Measurements from ENCODE around the gene BRD2. TPM values are rescaled to one million over a fixed set of nuclear protein-coding genes. Genes with fewer than 3 reads are reported as not detected.

Gene BRD2
- total RNA-seq, 1 donor from 2014 or later, result 234 TPM

GRCh38 chr6:33015798-33016197 lies 47.4 kb downstream of the BRD2 start:
- no peak overlapping the region for H2AFZ ChIP-seq (ENCODE audit: low read depth, low read length)
- TF ChIP-seq CTCF (IDR thresholded peaks at IDR 0.05; ENCODE audit: insufficient read depth, low read depth, low read length), result no peak
- no peak for TF ChIP-seq EZH2 (IDR thresholded peaks at IDR 0.05; ENCODE audit: insufficient read depth, low read length)
- H3K79me2 ChIP-seq (ENCODE audit: insufficient read depth, low read length), result no peaks in the 10 kb centered on the region
- no peak overlapping the region for H3K27ac ChIP-seq (ENCODE audit: low read depth, low read length)
- H3K9ac ChIP-seq (ENCODE audit: low read length), result no peak overlapping the region
- no peaks in the 10 kb centered on the region for H3K4me1 ChIP-seq (ENCODE audit: insufficient read depth, low read length)
- H3K9me3 ChIP-seq (ENCODE audit: insufficient read depth, low read depth, low read length), result no peaks in the 10 kb centered on the region
- H3K27me3 ChIP-seq (ENCODE audit: insufficient read depth, low read length), result peaks cover 42% of the 10 kb centered on the region
- Mint-ChIP-seq H3K27ac (ENCODE audit: unreplicated experiment) (no peak overlapping the region), H3K9me3 (ENCODE audit: unreplicated experiment) (no peaks in the 10 kb centered on the region), H3K27me3 (ENCODE audit: low read depth, unreplicated experiment) (peaks cover 12% of the 10 kb centered on the region), H3K36me3 (ENCODE audit: low read depth, unreplicated experiment) (no peaks in the 10 kb centered on the region), H3K4me1 (ENCODE audit: low read depth, unreplicated experiment) (peaks cover 5% of the 10 kb centered on the region), H3K4me3 (ENCODE audit: unreplicated experiment) (no peak overlapping the region)
- H3K4me2 ChIP-seq (ENCODE audit: low read length), result no peak overlapping the region
- no peaks in the 10 kb centered on the region for H3K36me3 ChIP-seq (ENCODE audit: insufficient read depth, low read length)
- H4K20me1 ChIP-seq (ENCODE audit: insufficient read depth, low read length), result no peaks in the 10 kb centered on the region
- no peak for DNase-seq (ENCODE audit: low read depth)
- FAIRE-seq, result no peak
- H3K4me3 ChIP-seq (ENCODE audit: insufficient read depth, low read depth, low read length), result no peak overlapping the region

GRCh38 chr6:33017018-33017417 lies 48.6 kb downstream of the BRD2 start:
- H4K20me1 ChIP-seq (ENCODE audit: insufficient read depth, low read length), result no peaks in the 10 kb centered on the region
- no peaks in the 10 kb centered on the region for H3K9me3 Mint-ChIP-seq (ENCODE audit: unreplicated experiment)
- peaks cover 12% of the 10 kb centered on the region for H3K27me3 Mint-ChIP-seq (ENCODE audit: low read depth, unreplicated experiment)
- H3K9me3 ChIP-seq (ENCODE audit: insufficient read depth, low read depth, low read length), result no peaks in the 10 kb centered on the region
- no peaks in the 10 kb centered on the region for H3K4me1 ChIP-seq (ENCODE audit: insufficient read depth, low read length)
- no peak for FAIRE-seq
- no peak for DNase-seq (ENCODE audit: low read depth)
- H3K4me2 ChIP-seq (ENCODE audit: low read length), result no peak overlapping the region
- H3K79me2 ChIP-seq (ENCODE audit: insufficient read depth, low read length), result no peaks in the 10 kb centered on the region
- TF ChIP-seq CTCF (IDR thresholded peaks at IDR 0.05; ENCODE audit: insufficient read depth, low read depth, low read length), result no peak
- no peak for TF ChIP-seq EZH2 (IDR thresholded peaks at IDR 0.05; ENCODE audit: insufficient read depth, low read length)
- H3K36me3 Mint-ChIP-seq (ENCODE audit: low read depth, unreplicated experiment), result no peaks in the 10 kb centered on the region
- H3K4me3 Mint-ChIP-seq (ENCODE audit: unreplicated experiment), result no peak overlapping the region
- no peak overlapping the region for H3K9ac ChIP-seq (ENCODE audit: low read length)
- H2AFZ ChIP-seq (ENCODE audit: low read depth, low read length), result no peak overlapping the region
- H3K4me1 Mint-ChIP-seq (ENCODE audit: low read depth, unreplicated experiment), result peaks cover 5% of the 10 kb centered on the region
- no peak overlapping the region for H3K27ac ChIP-seq (ENCODE audit: low read depth, low read length)
- no peak overlapping the region for H3K4me3 ChIP-seq (ENCODE audit: insufficient read depth, low read depth, low read length)
- H3K27ac Mint-ChIP-seq (ENCODE audit: unreplicated experiment), result no peak overlapping the region
- H3K36me3 ChIP-seq (ENCODE audit: insufficient read depth, low read length), result no peaks in the 10 kb centered on the region
- peaks cover 37% of the 10 kb centered on the region for H3K27me3 ChIP-seq (ENCODE audit: insufficient read depth, low read length)

- no peak overlapping the region for H3K4me3 ChIP-seq (ENCODE audit: insufficient read depth, low read depth, low read length)
- H3K27ac ChIP-seq (ENCODE audit: low read depth, low read length), result no peak overlapping the region
- H3K36me3 Mint-ChIP-seq (ENCODE audit: low read depth, unreplicated experiment), result no peaks in the 10 kb centered on the region
- no peaks in the 10 kb centered on the region for H4K20me1 ChIP-seq (ENCODE audit: insufficient read depth, low read length)
- FAIRE-seq (no peak), DNase-seq (ENCODE audit: low read depth) (no peak)
- H3K4me1 Mint-ChIP-seq (ENCODE audit: low read depth, unreplicated experiment), result peaks cover 5% of the 10 kb centered on the region
- H2AFZ ChIP-seq (ENCODE audit: low read depth, low read length), result no peak overlapping the region
- no peak overlapping the region for H3K4me2 ChIP-seq (ENCODE audit: low read length)
- peaks cover 12% of the 10 kb centered on the region for H3K27me3 Mint-ChIP-seq (ENCODE audit: low read depth, unreplicated experiment)
- no peaks in the 10 kb centered on the region for H3K79me2 ChIP-seq (ENCODE audit: insufficient read depth, low read length)
- H3K9me3 ChIP-seq (ENCODE audit: insufficient read depth, low read depth, low read length), result no peaks in the 10 kb centered on the region
- no peak overlapping the region for H3K9ac ChIP-seq (ENCODE audit: low read length)
- no peak overlapping the region for H3K27ac Mint-ChIP-seq (ENCODE audit: unreplicated experiment)
- H3K4me1 ChIP-seq (ENCODE audit: insufficient read depth, low read length), result no peaks in the 10 kb centered on the region
- H3K4me3 Mint-ChIP-seq (ENCODE audit: unreplicated experiment), result no peak overlapping the region
- no peaks in the 10 kb centered on the region for H3K36me3 ChIP-seq (ENCODE audit: insufficient read depth, low read length)
- H3K9me3 Mint-ChIP-seq (ENCODE audit: unreplicated experiment), result no peaks in the 10 kb centered on the region
- TF ChIP-seq CTCF (IDR thresholded peaks at IDR 0.05; ENCODE audit: insufficient read depth, low read depth, low read length) (no peak), EZH2 (IDR thresholded peaks at IDR 0.05; ENCODE audit: insufficient read depth, low read length) (no peak)
- H3K27me3 ChIP-seq (ENCODE audit: insufficient read depth, low read length), result peaks cover 36% of the 10 kb centered on the region
Measured at GRCh38 chr6:33017694-33018353, 49.4 kb downstream of the BRD2 start.

All from astrocyte (in vitro differentiated cells and primary cell).